ENCODE data around the gene MAPK4.
"Not testable (repeated sequence)": the region's sequence is repeated elsewhere in the genome, so short reads cannot be mapped to it uniquely, and the experiment has no call there.

The MAPK4 gene

DNA sequence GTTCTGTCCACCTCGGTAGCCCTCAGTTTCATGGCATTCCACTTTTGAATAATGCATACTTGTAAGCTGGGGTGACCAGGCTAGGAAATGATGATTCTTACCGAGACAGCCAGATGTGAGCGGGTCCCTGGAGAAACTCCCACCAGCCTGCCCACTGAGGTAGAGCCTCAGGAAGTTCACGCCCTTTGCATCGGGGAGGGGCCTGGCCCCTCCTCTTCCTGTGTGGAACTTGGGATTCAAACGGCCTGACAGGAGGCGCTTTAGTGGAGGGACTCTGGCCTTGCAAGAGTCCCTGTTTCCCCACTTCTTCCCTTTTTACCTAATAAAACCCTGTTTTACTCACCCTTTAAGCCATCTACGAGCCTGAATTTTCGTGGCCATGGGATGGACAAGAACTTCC, 215.3 kb downstream of the MAPK4 start:
- no peak for DNase-seq

DNA sequence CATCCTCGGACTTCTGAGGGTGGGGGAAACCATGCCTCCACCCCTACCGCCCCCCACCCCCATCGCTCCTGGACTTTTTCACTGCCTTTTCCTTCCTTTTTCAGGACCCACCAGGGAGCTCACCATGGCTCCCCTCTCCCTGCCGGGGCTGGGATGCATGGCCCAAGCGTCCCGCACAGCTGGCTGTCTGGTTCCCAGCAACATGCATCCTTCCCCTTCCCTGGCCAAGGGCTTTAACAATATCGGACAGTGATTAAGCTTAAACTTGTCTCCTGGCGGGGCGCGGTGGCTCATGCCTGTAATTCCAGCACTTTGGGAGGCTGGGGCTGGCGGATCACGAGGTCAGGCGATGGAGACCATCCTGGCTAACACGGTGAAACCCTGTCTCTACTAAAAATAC, 215.8 kb downstream of the MAPK4 start:
- no peak for DNase-seq

GRCh38 chr18:50776383-50776782, 216.5 kb downstream of the MAPK4 start:
- no peak for DNase-seq

DNA sequence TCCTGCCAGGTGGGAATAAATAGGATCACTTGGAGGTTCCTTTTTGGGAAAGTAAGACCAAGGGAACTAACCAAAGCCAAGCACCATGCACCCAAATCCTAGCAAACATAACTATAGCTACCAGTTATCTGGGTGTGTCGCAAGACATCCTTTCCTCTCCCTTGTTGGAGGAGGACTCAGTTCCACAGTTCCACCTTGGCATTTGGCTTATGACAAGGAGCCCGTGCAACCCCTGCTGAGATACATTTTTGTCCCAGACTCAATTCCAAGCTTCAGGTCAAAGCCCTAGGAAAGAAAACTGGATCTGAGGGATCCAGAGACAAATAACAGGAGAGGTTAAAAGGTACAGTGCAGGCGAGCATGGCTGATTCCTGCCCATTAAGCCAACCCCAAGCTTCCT, 219.1 kb downstream of the MAPK4 start:
- DNase-seq = not testable (repeated sequence)

Data from NCI-H1048 (cell line).